Stimulated activated CD4-positive, alpha-beta T cell treated with anti-CD3 and anti-CD28 coated beads, TNF-alpha, amount 100 ng/mL, for 4 hours (primary cell): ENCODE measurements around the gene CDKAL1.
"Not testable (repeated sequence)": the region's sequence is repeated elsewhere in the genome, so short reads cannot be mapped to it uniquely, and the experiment has no call there.

Source experiments
- DNase-seq, 3 experiments: peaks; one replicate each; pipeline ENCODE4 v3.0.0-alpha.2; 2020; ENCODE audit warnings: low read depth in 3 of 3

The CDKAL1 gene

DNA sequence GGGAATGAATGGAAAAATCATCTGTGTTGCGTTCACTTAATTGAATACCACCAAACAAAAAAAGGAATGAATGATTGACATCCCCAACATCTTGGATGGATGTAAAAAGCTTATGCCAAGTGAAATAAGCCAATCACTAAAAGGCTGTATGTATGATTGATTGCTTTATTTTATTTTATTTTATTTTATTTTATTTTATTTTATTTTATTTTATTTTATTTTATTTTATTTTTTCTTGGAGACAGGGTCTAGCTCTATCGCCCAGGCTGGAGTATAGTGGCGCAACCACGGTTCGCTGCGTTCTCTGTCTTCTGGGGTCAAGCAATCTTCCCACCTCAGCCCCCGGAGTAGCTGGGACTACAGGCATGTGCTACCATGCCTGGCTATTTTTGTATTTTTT lies 263.3 kb downstream of the CDKAL1 start:
- DNase-seq, result no peak

DNA sequence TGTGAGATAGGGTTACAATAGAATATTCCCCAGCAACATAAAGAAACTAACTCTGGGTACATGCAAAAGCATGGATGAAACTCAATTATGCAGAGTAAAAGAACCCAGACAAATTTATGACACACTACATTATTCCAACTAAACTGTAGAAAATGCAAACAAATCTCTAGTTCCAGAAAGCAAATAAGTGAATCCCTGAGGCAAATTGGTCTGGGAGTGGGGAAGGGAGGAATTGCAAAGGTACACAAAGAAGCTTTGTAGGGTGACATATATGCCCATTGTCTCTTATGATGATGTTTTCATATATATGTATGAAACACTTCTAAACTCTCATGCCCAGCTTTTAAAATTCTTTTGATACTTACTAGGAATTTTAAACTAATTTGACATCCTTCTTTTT lies 266.0 kb downstream of the CDKAL1 start:
- DNase-seq, result no peak

DNA sequence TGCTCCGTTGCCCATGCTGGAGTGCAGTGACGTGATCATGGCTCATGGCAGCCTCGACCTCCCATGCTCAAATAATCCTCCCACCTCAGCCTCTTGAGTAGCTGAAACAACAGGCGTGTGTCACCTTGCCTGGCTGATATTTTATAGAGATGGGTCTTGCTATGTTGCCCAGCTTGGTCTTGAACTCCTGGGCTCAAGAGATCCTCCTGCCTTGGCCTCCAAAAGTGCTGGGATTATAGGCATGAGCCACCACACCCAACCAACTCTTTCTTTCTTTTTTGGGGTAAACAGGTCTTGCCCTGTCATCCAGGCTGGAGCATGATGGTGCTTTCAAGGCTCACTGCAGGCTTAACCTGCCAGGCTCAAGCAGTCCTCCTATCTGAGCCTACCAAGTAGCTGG lies 266.4 kb downstream of the CDKAL1 start:
- no peak for DNase-seq

DNA sequence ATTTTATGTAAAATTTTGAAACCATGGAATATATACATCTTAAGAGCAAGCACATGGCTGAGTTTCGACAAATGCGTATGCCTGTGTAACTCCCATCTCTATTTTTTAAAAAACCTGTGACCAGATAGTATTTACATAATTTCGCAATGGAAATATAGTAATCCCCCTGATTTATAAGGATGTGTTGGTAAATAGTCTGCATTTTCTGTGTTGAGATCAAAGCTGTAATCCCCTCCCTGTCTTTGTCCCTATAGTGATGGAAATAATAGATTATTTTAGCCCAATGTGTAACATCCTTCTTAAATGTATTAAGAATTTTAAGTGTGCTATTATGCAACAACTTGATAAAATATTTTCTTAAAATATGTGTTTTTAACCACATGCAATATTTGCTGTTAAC lies 267.3 kb downstream of the CDKAL1 start:
- DNase-seq, result no peak

DNA sequence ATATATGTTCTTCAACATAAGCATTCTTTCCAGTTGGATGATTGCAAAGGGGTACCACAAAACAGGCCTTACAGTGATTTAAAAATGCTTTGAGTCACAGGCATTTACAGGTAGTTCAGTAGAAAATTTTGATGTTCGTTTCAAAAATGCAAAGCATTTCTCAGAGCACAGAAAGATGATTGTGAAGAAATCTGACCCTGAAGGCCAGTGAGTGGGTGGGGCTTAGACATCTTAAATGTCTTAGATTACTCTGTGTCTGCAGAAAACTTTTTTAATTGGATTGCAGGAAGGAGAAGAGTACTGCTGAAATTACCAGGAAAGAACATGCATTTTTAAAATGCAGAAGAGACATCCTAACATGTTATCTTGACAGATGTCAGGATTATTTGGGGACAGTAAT lies 268.3 kb downstream of the CDKAL1 start:
- no peak for DNase-seq

DNA sequence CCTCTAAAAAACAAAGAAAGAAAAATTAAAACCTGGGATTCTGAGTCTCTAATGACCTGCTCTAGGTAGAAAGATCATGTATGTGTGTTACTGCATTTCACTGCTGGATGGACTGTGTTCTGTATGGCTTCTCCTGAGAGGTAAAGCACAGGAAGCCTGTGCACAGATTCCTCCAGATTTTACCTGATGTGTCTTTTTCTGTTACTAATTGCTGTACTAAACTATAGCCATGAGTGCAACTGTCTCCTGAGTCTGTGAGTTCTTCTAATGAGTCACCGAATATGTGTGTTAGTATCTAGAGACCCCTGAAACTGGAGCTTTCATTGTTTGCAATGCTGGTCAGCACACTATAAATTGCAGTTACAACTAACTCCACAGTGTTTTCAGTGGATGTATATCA lies 270.8 kb downstream of the CDKAL1 start:
- no peak for DNase-seq

DNA sequence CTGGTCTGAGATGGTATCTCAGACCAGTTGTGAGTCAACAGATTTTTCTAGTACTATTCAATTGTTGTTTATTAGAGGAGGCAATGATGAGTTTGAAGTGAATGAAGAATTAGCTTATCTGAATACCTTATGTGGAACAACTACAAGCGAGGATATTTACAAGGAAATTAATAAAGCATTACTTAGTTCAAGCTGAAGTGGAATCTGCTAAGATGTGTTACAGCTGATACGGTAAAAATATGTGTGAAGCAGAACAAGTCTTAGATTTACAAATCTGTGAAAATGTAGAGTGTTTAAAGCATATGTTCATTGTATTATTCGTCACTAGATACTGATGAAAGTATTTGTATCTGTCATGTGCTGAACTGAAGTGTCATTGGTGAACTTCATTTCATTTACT lies 272.4 kb downstream of the CDKAL1 start:
- DNase-seq, result no peak

DNA sequence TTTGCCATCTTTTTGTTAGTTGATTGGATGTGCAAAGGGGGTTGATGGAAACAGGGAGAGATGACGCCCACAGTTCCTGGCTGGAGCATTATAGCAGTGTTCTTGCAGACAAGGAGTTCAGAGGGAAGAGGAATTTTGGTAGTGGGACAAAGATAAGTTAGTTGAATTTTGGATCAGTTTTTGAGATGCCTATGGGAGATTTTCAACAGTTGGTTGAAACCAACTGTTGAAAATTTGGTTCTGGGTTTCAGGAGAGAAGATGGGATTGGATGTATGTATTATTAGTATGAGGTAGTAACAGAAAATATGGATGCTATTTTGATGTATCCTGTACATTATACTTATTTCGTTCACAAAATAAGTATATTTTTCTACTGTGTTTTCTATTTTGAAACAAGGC lies 274.2 kb downstream of the CDKAL1 start:
- no peak for DNase-seq

DNA sequence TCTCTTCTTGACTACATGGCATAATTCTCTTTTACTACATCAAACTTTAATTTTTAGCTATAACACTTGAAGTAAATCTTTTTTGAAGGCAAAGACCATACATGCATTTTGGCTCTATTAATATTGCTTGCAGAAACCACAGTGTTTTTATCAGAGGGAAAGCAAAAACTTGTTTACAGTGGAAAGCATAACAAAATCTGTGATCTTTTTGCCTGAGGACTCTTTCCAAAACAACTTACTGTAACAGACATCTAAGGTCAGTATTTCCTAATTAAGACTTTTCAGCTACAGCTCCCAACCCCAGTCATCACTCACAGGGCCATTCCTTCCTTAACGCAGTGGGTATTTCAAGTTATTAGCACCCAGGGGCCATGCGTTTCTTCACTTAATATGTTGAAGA lies 274.7 kb downstream of the CDKAL1 start:
- no peak for DNase-seq

DNA sequence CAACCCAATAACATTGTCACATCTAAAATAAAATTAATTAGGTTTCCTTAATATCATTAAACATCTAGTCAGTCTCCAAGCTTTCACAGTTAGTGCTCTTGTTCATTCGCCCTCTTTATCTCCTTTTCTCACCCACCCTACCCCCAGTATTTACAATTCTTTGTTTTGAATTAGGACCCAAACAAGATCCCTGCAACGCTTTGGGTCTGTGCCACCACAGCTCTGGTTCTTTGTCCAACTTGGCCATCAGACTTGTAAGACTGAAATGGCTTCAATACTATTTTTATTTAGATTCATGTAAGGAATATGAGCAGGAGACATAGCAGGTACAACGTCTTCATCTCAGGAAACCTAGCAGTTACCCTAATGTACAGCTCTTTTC lies 276.5 kb downstream of the CDKAL1 start:
- no peak for DNase-seq

DNA sequence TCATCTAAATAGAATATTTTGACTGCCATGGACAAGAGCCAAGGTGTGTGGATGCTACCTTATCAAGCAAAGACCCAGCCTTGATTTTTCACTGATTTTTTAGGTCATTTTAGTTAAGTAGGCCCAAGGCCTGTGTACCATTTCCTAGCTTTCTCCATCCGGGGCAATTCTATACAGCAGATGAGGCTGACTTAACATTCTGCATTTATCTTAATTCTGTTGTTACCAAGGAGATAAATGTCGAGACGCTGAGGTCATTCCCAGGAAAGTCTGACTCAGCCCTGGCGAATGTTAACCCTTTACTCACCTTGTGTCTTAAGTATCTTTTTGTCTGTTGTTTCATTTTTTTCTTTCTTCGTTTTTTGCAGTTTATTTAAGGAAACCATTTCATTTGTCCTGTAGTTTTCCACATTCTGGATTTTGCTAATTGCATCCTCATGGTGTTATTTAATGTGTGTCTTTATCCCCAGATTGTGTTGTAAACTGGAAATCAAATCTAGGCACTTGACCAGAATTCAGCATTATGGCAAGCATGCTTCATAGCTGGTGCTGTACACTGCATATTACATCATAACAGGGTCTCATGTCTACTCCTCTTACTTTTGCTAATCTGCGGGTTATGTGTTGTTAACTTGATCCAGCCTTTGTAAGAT lies 277.0 kb downstream of the CDKAL1 start:
- DNase-seq, result no peak

DNA sequence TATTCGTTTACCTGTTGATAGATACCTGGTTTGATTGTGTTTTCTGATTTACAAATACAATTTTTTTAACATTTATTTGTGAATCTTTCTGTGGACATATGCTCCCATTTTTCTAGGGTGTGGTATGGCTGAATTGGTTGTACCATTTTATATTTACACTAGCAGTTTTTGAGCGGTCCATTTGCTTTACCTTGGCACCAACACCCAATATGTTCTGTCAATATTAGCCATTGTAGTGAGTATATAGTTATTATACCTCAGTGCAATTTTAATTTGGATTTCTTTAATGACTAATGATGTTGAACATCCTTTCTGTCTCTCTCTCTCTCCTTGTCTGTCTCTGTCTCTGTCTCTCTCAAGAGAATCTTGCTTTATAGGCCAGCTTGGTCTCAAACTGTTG lies 278.5 kb downstream of the CDKAL1 start:
- DNase-seq, result no peak

DNA sequence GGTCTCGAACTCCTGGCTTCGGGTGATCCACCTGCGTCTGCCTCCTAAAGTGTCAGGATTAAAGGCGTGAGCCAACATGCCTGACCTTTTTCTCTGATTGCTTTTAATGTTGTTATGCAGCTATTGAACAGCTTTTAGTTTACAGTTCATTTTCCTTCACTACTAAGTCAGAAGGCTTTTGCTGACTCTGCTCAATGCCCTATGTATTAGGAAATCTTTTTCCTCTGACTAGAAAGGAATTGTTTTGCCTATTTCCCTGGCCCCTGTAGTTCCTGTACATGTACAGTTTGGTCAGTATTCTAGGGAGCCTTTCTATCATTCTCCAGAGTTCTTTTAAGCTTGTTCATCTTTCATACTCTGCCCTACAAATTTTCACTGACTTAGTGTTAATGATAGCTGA lies 280.2 kb downstream of the CDKAL1 start:
- no peak for DNase-seq

DNA sequence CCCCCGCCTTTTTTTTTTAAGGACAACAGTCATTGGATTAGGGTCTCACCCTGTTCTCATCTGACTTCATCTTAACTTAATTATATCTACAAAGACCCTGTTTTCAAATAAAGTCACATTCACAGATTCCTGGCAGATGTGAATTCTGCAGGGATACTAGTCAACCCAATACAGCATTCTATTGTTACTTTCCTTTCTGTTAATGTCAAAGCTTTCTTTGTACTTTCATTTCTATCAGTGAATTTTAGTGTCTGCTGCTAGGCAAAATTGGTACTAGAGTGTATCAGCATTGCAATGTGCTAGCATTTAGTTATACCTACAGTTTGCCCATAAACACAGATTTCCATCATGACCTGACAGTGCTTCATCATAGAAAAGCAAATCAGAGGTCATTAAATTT lies 281.9 kb downstream of the CDKAL1 start:
- no peak for DNase-seq

DNA sequence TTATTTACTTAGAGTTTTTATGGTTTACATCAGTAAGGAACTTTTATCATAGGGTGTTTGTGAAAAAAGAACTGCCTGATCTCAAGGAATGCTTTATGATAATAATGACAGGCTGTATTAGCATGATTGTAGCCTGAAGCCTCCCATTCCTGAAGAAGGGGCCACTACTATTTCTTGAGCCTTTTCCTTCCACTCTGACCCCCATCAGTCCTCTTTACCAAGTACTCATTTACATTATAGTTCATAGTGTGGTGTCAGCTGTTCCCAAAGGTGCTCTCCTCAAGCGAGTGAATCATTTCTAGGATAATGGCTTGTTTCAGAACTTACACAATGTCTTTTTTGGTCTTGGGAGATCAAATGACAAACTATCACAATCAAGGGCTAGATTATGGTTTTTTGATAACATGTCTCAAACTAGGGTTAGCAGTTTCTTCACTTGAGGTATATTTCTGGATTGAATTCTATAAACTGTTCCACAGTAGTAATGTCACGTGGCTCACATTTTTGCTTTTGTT lies 283.6 kb downstream of the CDKAL1 start:
- DNase-seq, result no peak

DNA sequence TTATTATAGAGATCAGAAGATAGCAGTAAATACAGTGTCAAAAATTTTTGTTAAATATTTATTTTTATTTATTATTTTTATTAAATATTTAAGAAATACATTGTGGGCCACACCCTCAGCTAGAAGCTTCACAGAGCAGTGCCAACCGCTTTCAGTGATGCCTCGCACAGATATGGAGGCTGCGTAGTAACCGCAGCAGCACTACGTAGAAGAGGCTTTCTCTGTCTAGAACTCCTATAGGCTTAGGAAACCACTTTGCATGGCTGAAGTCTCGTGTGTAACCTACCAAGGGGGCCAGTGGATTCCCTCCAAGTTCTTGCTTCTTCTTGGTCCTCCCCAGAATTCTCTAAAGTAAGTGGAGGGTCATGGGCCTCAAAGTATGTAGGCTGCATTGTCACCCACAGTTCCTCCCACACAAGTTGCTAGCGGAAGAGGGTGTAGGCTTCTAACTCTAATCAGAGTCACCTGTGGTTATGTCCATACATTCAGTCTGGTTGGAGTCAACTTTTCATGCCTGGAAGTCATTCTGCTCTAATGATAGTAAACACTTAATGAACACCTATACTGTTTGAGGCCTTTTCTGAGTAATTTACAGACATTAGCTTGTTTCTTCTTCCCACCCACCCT lies 285.6 kb downstream of the CDKAL1 start:
- DNase-seq, result no peak

DNA sequence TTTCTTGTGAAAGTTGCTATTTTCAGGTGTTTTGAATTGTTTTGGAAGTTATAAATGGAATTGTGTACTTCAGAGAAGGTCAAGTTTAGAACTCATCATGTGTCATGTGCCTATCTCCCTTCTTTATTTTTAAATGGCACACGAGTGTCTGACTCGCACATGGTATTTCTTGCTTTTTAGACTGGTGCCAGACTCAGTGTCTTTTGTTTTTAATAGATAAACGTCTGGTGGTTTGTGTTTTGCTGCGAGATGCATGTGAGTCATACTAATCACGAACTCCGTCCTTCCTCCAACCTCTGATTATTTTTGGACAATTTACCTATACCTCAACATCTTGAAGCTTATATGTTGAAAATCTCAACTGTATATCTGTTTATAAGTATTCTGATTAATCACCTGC lies 292.1 kb downstream of the CDKAL1 start:
- DNase-seq, result no peak

DNA sequence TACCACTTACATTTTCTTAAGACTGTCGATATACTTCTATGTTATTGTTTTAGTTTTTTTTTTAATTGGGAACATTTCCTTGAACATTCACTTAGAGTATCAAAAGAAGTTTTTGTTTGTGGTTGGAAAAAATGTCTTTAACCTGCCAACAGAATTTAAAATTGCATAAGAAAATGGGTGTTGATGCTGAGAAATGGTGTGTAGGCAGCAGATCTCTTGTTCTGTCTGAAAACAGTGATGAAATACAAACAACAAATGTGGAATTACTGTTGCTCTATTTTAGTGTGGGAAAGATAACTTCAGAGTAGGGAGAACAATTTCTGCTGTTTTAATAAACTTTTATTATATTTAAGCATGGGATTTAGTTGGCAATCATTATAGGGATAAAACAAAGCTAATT lies 293.5 kb downstream of the CDKAL1 start:
- DNase-seq, result no peak

DNA sequence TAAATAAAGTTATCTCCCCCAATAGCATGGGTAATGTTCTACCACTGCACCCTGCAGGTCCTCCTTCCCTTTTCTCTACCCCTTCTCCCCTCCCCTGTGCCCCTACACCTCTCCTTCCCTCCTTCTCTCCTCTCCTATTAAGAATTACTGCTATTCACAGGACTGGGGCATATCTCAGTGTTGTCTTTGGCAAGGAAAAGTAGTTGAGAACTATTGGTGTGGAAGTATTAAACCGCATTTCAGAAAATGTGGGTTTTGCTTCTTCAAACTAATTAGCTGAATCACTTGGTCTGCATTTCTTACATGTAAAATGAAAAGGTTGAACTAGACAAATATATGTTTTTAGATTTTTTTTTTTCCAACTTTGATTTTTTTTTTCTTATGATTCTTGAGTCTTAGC lies 296.3 kb downstream of the CDKAL1 start:
- DNase-seq, result no peak

DNA sequence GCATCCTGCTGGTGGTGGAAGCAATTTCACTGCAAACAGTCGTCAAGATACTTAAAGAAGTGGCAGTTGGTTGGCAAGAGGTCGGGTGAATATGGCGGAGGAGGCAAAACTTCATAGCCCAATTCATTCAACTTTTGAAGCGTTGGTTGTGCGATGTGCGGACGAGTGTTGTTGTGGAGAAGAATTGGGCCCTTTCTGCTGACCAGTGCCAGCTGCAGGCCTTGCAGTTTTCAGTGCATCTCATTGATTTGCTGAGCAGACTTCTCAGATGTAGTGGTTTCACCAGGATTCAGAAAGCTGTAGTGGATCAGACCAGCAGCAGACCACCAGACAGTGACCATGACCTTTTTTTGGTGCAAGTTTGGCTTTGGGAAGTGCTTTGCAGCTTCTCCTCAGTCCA lies 297.0 kb downstream of the CDKAL1 start:
- not testable (repeated sequence) for DNase-seq

DNA sequence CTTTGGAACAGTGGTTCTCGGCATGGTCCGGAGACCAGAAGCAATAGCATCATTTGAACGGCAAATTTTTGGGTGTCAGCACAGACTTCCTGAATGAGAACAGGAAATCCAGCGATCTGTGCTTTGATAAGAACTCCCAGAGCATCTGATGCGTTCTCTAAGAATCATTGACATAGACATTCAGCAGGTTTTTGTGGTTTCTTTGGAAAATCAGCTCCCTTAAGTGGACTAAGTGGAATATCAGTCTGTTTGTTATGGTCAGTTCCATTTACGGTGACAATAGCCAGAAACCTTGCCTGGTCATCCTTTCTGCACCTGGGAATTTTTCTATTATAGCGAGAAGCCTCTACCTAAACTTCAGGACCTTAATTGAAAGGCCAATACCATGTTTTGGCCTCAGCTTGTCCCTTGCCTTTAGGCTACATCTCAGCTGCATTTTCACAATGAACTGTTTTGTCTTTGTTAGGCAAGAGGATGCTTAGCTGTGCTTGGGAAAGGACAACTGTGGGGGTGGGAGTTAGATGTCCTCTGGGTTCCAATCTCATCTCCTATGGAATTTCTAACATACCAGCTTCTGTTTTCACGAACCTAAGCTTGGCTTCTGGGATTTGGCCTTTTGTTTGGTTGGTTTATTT lies 299.7 kb downstream of the CDKAL1 start:
- no peak for DNase-seq

DNA sequence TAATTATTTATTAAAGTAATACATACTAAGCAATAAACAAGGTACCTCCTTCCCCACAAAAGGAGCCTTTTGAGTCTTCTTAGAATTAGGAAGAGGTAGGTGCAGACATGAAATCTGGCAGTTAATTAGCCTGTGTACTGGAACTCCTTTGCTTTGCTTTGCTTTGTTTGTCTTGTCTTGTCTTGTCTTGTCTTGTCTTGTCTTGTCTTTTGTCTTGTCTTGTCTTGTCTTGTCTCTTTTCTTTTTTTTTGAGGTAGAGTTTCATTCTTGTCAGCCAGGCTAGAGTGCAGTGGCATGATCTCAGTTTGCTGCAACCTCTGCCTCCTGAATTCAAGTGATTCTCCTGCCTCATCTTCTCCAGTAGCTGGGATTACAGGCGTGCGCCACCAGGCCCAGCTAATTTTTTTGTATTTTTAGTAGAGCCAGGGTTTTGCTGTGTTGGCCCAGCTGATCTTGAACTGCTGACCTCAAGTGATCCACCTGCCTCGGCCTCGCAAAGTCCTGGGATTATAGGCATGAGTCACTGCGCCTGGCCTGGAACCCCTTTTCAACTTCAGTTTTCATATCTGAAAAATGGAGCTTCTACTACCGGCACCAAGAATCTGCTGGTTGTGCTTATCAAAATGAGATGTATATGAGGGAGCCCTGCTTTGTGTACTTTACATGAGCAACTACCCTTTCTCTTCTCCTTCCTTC lies 301.2 kb downstream of the CDKAL1 start:
- DNase-seq, result no peak

DNA sequence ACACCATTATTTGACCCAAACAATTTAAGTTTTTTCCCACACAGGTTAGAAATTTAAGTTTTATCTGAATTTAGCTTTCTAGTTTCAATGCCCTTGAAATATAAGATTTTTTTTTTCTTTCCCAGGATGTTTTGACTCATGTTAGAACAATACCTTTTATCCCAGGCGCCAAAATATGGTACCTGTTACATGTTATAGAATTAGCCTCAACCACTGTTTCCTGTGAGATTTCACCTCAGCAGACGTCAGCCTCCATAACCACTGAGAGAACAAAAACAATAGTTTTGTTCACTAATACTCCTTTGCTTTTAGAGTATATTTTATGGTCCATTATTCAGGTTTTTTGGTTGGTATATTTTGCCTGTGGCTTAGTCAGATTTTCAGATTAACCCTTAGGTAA lies 302.9 kb downstream of the CDKAL1 start:
- DNase-seq, result no peak
